Measurements from ENCODE around the gene SCFD2. TPM values are rescaled to one million over a fixed set of nuclear protein-coding genes. Genes with fewer than 3 reads are reported as not detected.

The SCFD2 gene
- total and polyA plus RNA-seq, 8 donors, result 4.0 to 13.5 (median 8.9) TPM

DNA sequence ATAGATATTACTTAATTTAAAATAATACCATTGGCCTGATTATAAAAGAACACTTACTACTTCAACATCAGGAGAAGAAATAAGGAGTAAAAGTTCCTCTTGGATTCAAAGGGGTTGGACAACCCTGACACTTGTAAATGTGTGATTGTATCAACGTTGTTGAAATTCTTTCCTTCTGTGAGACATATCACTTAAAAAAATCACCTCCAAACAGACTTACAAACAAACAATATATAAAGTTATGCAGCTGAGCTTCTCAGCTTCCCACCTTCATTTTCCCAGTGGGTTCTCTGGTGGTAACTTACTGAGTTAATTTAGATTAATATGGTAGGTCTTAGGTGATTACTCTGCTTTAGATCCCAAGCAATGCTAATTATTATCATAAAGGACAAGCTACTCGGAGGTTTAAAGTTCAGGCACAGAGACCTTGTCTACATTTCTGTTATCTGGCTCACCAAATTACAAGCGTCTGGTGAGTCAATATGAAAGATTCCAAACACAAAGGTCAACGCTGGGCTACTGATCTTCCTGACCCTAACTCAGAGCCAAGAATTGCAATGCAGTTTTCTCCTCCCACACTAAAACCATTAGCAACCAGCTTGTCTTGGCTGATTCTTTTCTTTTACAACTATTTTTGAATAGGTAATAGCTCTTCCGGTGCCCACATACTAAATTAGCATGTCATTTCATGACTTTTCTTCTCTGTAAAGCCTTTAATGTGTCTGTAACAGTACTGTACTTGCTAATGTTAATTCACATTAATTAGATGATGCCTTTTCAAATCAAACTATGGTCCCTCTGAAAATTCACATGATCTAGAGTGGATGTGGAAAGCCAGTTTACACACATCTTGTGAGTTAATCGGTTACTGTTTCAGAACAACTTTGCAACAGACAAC, 346.1 kb downstream of the SCFD2 start:
- 26 to 29% methylated on average over 6 of the region's 6 CpGs for WGBS, 2 donors
- no peak overlapping the region for H3K4me3 ChIP-seq
- H3K9me3 ChIP-seq, result no peaks in the 10 kb centered on the region
- ATAC-seq (peak; percentile 58 to 88 (median 84)), DNase-seq (no peak), FAIRE-seq (no peak)
- H3K4me1 ChIP-seq, result peaks cover 15 to 28% (median 19%) of the 10 kb centered on the region in 3 donors
- no peaks in the 10 kb centered on the region for H3K36me3 ChIP-seq
- TF ChIP-seq CTCF (IDR thresholded peaks at IDR 0.05), result no peak
- peak overlapping the region in 1 of 4 donors; percentile 7 for H3K27ac ChIP-seq
- H3K27me3 ChIP-seq, result no peaks in the 10 kb centered on the region
- intact Hi-C loops (cut with DNase I), result no loop called here

GRCh38 chr4:53018471-53018870, 347.4 kb downstream of the SCFD2 start:
- no peak for TF ChIP-seq CTCF (IDR thresholded peaks at IDR 0.05)
- no peaks in the 10 kb centered on the region for H3K36me3 ChIP-seq
- DNase-seq (no peak), FAIRE-seq (no peak), ATAC-seq (no peak)
- intact Hi-C loops (cut with DNase I), result no loop called here
- no peaks in the 10 kb centered on the region for H3K27me3 ChIP-seq
- 96 to 99% methylated on average over 3 of the region's 3 CpGs for WGBS, 2 donors
- peaks cover 15 to 30% (median 23%) of the 10 kb centered on the region in 3 donors for H3K4me1 ChIP-seq
- no peak overlapping the region for H3K27ac ChIP-seq
- H3K4me3 ChIP-seq, result no peak overlapping the region
- no peaks in the 10 kb centered on the region for H3K9me3 ChIP-seq

- ATAC-seq (no peak), DNase-seq (no peak), FAIRE-seq (no peak)
- H3K36me3 ChIP-seq, result no peaks in the 10 kb centered on the region
- H3K9me3 ChIP-seq, result no peaks in the 10 kb centered on the region
- no peak for TF ChIP-seq CTCF (IDR thresholded peaks at IDR 0.05)
- WGBS, 2 donors, result 59% methylated on average over 5 of the region's 5 CpGs
- intact Hi-C loops (cut with DNase I), result no loop called here
- H3K4me3 ChIP-seq, result no peak overlapping the region
- H3K27me3 ChIP-seq, result no peaks in the 10 kb centered on the region
- no peak overlapping the region for H3K27ac ChIP-seq
- peaks cover 21 to 46% (median 39%) of the 10 kb centered on the region in 3 donors for H3K4me1 ChIP-seq
Observed at GRCh38 chr4:53016099-53016820, 349.6 kb downstream of the SCFD2 start.

GRCh38 chr4:53015681-53016080, 350.2 kb downstream of the SCFD2 start:
- intact Hi-C loops (cut with DNase I), result no loop called here
- TF ChIP-seq CTCF (IDR thresholded peaks at IDR 0.05), result peak in 3 of 4 donors; percentile 32 to 41 (median 36)
- no peak for FAIRE-seq

More at GRCh38 chr4:53015681-53016080, 350.2 kb downstream of the SCFD2 start:
- Histone ChIP-seq H3K4me1 (peaks cover 21 to 52% (median 45%) of the 10 kb centered on the region in 3 donors), H3K27ac (no peak overlapping the region), H3K4me3 (no peak overlapping the region), H3K36me3 (no peaks in the 10 kb centered on the region), H3K27me3 (no peaks in the 10 kb centered on the region), H3K9me3 (no peaks in the 10 kb centered on the region)
- 28 to 33% methylated on average over 5 of the region's 5 CpGs for WGBS, 2 donors
- ATAC-seq, result peak in 3 of 4 donors; percentile 25 to 51 (median 38)
- DNase-seq, result no peak
